GM18498 (cell line): ENCODE results near the gene SLC25A25.
A peak's percentile ranks its signal among the peaks of the same experiment; 100 is the strongest.

ENCODE experiments used
- ATAC-seq: cut with Tn5 transposase; IDR thresholded peaks from one replicate; pipeline ENCODE4 v1.9.1; 2021; ENCODE audit warnings: mild to moderate bottlenecking, moderate library complexity; ENCODE audit not compliant: unreplicated experiment

The SLC25A25 gene

GRCh38 chr9:128072144-128073021 lies 4.4 kb downstream of the SLC25A25 start:
- no peak for ATAC-seq

- no peak for ATAC-seq
Observed at GRCh38 chr9:128073253-128073886, 5.3 kb downstream of the SLC25A25 start.

- ATAC-seq, result no peak
Observed at GRCh38 chr9:128077847-128078503, 9.9 kb downstream of the SLC25A25 start.

- ATAC-seq, result no peak
Observed at GRCh38 chr9:128078504-128079434, 10.7 kb downstream of the SLC25A25 start.

- no peak for ATAC-seq
Observed at GRCh38 chr9:128080206-128080605, 12.2 kb downstream of the SLC25A25 start.

- no peak for ATAC-seq
Observed at GRCh38 chr9:128081056-128081455, 13.0 kb downstream of the SLC25A25 start.

GRCh38 chr9:128082151-128082550 lies 14.1 kb downstream of the SLC25A25 start:
- ATAC-seq, result no peak

- ATAC-seq, result no peak
Observed at GRCh38 chr9:128084746-128085145, 16.7 kb downstream of the SLC25A25 start.

GRCh38 chr9:128085943-128086342 lies 17.9 kb downstream of the SLC25A25 start:
- ATAC-seq, result no peak

GRCh38 chr9:128087262-128087661 lies 19.2 kb downstream of the SLC25A25 start:
- ATAC-seq, result no peak

- no peak for ATAC-seq
Observed at GRCh38 chr9:128088253-128088945, 20.4 kb downstream of the SLC25A25 start.

- ATAC-seq, result no peak
Observed at GRCh38 chr9:128089299-128089698, 21.3 kb downstream of the SLC25A25 start.

GRCh38 chr9:128091144-128091543 lies 23.1 kb downstream of the SLC25A25 start:
- no peak for ATAC-seq

- no peak for ATAC-seq
Observed at GRCh38 chr9:128091571-128091970, 23.5 kb downstream of the SLC25A25 start.

- no peak for ATAC-seq
Observed at GRCh38 chr9:128092199-128092977, 24.4 kb downstream of the SLC25A25 start.

GRCh38 chr9:128093011-128093410 lies 25.0 kb downstream of the SLC25A25 start:
- no peak for ATAC-seq

GRCh38 chr9:128094166-128094949 lies 26.3 kb downstream of the SLC25A25 start:
- ATAC-seq, result peak; percentile 96

- ATAC-seq, result no peak
Observed at GRCh38 chr9:128094950-128095544, 27.0 kb downstream of the SLC25A25 start.
